Measurements from ENCODE around the gene KAZN.

GRCh38 chr1:14913482-14914177 lies 315.1 kb downstream of the KAZN start:
- TF ChIP-seq CTCF (IDR thresholded peaks at IDR 0.05): no peak
- TF ChIP-seq, protein P1, sequence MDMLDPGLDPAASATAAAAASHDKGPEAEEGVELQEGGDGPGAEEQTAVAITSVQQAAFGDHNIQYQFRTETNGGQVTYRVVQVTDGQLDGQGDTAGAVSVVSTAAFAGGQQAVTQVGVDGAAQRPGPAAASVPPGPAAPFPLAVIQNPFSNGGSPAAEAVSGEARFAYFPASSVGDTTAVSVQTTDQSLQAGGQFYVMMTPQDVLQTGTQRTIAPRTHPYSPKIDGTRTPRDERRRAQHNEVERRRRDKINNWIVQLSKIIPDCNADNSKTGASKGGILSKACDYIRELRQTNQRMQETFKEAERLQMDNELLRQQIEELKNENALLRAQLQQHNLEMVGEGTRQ (IDR thresholded peaks at IDR 0.05; ENCODE audit: borderline replicate concordance, low read depth, low read length): no peak
- TF ChIP-seq FOXM1 (IDR thresholded peaks at IDR 0.05; ENCODE audit: low read depth): no peak
- TF ChIP-seq POLR2AphosphoS5 (IDR thresholded peaks at IDR 0.05; ENCODE audit: low read depth, low read length): no peak
- no peak for TF ChIP-seq FOXJ3 (CRISPR knock-in tag; IDR thresholded peaks at IDR 0.05)
- no peak for TF ChIP-seq EP300 (IDR thresholded peaks at IDR 0.05; ENCODE audit: borderline replicate concordance in 1 of 2, low read depth in 1 of 2, low read length in 1 of 2)
- TF ChIP-seq CHD2 (IDR thresholded peaks at IDR 0.05; ENCODE audit: low read length, partially characterized antibody): no peak
- no peak for TF ChIP-seq TEAD4 (IDR thresholded peaks at IDR 0.05; ENCODE audit: borderline replicate concordance, insufficient read depth)
- no peak for TF ChIP-seq MXI1 (IDR thresholded peaks at IDR 0.05; ENCODE audit: low read depth, low read length)
- no peak for TF ChIP-seq REST (IDR thresholded peaks at IDR 0.05; ENCODE audit: low read depth, low read length)
- TF ChIP-seq SIN3A (IDR thresholded peaks at IDR 0.05; ENCODE audit: borderline replicate concordance, low read depth, low read length): no peak
- no peak for TF ChIP-seq JUND (IDR thresholded peaks at IDR 0.05)
- no peak for TF ChIP-seq EZH2phosphoT487 (IDR thresholded peaks at IDR 0.05; ENCODE audit: borderline replicate concordance, low read depth)
- no peak for TF ChIP-seq GATA2 (CRISPR knock-in tag; IDR thresholded peaks at IDR 0.05)
